Measurements from ENCODE around the gene LRMDA.

LRMDA gene

GRCh38 chr10:76085002-76085816 lies 653.8 kb downstream of the LRMDA start:
- no peak overlapping the region for H3K4me3 ChIP-seq (ENCODE audit: low read depth, low read length)
- TF ChIP-seq, protein P1, sequence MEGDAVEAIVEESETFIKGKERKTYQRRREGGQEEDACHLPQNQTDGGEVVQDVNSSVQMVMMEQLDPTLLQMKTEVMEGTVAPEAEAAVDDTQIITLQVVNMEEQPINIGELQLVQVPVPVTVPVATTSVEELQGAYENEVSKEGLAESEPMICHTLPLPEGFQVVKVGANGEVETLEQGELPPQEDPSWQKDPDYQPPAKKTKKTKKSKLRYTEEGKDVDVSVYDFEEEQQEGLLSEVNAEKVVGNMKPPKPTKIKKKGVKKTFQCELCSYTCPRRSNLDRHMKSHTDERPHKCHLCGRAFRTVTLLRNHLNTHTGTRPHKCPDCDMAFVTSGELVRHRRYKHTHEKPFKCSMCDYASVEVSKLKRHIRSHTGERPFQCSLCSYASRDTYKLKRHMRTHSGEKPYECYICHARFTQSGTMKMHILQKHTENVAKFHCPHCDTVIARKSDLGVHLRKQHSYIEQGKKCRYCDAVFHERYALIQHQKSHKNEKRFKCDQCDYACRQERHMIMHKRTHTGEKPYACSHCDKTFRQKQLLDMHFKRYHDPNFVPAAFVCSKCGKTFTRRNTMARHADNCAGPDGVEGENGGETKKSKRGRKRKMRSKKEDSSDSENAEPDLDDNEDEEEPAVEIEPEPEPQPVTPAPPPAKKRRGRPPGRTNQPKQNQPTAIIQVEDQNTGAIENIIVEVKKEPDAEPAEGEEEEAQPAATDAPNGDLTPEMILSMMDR (IDR thresholded peaks at IDR 0.05; ENCODE audit: borderline replicate concordance, insufficient read depth, low read depth, low read length), result no peak

GRCh38 chr10:76085817-76086167 lies 654.4 kb downstream of the LRMDA start:
- TF ChIP-seq, protein P1 (IDR thresholded peaks at IDR 0.05; ENCODE audit: borderline replicate concordance, insufficient read depth, low read depth, low read length), result no peak
- no peak overlapping the region for H3K4me3 ChIP-seq (ENCODE audit: low read depth, low read length)

- TF ChIP-seq, protein P1 (IDR thresholded peaks at IDR 0.05; ENCODE audit: borderline replicate concordance, insufficient read depth, low read depth, low read length), result no peak
- H3K4me3 ChIP-seq (ENCODE audit: low read depth, low read length), result no peak overlapping the region
Observed at GRCh38 chr10:76086170-76086760, 654.8 kb downstream of the LRMDA start.

DNA sequence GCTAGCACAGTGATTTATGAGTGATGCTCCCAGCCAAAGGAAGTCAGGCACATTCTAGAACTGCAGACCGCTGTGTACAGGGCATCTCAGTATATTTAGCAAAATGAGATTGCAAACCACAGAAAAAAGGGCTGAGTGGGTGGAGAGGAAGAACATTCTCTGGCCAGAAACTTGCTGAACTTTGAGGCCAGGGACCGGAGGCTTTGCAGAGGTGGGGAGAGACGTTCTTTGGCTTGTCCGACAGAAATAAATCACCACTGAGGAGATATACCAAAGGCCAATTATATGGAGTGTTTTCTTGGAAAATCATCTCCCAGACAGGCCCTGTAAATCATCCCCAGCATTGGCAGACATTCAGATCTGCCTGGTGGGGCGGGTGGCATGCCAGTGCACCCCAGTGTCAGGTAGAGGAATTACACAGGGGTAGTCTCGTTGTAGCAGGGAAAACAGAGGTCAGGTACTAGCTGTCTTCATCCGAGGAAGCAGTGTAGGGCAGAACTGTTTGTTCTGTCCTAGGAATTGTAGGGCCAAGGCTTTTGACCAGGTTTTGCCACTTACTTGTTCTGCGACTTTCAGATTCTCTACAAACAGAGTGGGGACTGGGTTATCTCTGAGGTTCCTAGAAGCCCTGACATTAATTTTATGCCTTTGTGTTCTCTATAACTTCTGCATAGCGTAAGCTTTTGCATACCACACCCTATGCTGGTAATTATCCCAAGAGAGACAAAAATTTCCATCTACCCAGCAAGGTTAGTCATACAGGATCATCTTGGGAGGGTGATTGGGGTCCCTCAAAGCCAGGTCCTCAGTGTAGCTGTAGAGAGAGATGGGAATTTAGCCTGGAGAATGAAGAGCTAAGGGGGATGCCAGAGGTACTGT lies 655.6 kb downstream of the LRMDA start:
- TF ChIP-seq, protein P1 (IDR thresholded peaks at IDR 0.05; ENCODE audit: borderline replicate concordance, insufficient read depth, low read depth, low read length), result peak; percentile 54; the same call in 1 of the 2 replicates
- no peak overlapping the region for H3K4me3 ChIP-seq (ENCODE audit: low read depth, low read length)

GRCh38 chr10:76088008-76088407 lies 656.6 kb downstream of the LRMDA start:
- TF ChIP-seq, protein P1 (IDR thresholded peaks at IDR 0.05; ENCODE audit: borderline replicate concordance, insufficient read depth, low read depth, low read length), result no peak
- H3K4me3 ChIP-seq (ENCODE audit: low read depth, low read length), result no peak overlapping the region

DNA sequence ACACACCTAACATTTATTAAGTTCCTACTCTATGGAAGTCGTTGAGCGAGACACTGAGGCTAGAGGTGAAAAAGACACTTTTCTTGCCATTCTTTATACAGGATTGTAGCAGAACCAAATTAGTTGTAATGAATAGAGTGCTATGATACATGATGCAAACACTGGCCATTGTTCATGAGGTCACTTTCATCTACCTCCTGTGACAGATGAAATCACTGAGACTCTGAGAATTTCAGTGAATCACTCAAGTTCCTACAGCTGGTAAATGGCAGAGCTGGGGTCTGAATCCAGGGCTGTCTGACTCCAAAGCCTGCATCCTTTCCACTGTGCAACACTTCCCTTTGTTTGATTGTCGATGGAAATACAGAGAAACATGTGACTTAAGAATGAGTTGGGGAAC lies 657.6 kb downstream of the LRMDA start:
- H3K4me3 ChIP-seq (ENCODE audit: low read depth, low read length), result no peak overlapping the region
- TF ChIP-seq, protein P1 (IDR thresholded peaks at IDR 0.05; ENCODE audit: borderline replicate concordance, insufficient read depth, low read depth, low read length), result no peak
